22Rv1 (cell line): ENCODE results near the gene COL6A2.

ENCODE experiments used
- H3K27ac ChIP-seq: fragments of 450-650 bp; 2 replicates; pipeline ENCODE4 v1.5.1; 2017
- ZFX ChIP-seq: fragments of 450-650 bp; IDR thresholded peaks from 2 replicates; pipeline ENCODE4 v1.6.1; 2017; ENCODE audit warnings: antibody characterized with exemption, borderline replicate concordance
- TF ChIP-seq, protein P1 (sequence below): fragments of 450-650 bp; IDR thresholded peaks from 2 replicates; pipeline ENCODE4 v1.5.1; 2017; ENCODE audit warnings: mild to moderate bottlenecking

The COL6A2 gene

DNA sequence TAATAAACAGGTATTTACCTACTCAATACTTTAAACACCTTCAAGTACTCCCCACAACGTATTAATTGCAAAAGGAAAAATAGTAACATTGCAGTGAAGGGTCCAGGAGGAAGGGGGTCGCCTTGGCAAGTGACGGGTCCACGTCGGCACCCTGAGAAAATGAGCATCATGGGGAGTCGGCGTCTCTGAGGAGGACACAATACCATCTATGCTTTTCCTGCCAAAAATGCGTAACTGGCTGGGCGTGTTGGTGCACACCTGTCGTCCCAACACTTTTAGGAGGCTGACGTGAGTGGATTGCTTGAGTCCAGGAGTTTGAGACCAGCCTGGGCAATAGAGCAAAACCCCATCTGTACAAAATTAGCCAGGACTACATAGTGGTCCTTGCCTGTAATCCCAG, 50.2 kb downstream of the COL6A2 start:
- H3K27ac ChIP-seq, result no peak overlapping the region
- no peak for TF ChIP-seq ZFX
- TF ChIP-seq, protein P1, sequence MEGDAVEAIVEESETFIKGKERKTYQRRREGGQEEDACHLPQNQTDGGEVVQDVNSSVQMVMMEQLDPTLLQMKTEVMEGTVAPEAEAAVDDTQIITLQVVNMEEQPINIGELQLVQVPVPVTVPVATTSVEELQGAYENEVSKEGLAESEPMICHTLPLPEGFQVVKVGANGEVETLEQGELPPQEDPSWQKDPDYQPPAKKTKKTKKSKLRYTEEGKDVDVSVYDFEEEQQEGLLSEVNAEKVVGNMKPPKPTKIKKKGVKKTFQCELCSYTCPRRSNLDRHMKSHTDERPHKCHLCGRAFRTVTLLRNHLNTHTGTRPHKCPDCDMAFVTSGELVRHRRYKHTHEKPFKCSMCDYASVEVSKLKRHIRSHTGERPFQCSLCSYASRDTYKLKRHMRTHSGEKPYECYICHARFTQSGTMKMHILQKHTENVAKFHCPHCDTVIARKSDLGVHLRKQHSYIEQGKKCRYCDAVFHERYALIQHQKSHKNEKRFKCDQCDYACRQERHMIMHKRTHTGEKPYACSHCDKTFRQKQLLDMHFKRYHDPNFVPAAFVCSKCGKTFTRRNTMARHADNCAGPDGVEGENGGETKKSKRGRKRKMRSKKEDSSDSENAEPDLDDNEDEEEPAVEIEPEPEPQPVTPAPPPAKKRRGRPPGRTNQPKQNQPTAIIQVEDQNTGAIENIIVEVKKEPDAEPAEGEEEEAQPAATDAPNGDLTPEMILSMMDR, result no peak

DNA sequence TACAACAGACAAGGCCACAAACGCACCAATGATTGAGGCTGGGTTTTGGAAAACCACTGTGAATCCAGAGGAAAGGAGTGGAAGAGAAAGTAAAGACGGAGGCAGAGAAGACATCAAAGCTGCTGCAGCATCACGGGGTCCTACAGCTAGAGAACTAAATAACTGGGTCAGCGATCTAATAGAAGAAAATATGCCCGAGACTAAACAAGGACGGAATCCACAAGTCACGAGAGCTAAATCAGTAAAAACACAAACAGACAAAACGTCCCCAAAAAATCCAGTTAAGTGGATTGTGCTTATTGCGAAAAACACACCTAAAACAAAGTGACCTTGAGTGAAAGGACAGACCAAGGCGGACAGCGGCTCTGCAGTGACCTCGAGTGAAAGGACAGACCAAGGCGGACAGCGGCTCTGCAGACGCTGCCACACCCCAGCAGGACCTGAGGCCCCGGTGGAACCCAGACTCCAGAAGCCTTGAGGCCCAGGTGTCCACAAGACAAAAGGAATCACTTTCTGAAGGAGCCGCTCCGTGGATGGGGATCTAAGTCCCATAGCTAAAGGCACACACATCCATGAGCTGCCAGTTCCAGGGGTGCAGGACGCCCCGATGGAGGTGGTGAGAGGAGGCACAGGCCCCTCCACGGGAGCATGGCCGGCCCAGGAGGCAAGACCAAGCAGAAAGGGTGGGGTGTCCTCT, 51.4 kb downstream of the COL6A2 start:
- TF ChIP-seq ZFX, result no peak
- TF ChIP-seq, protein P1, result no peak
- no peak overlapping the region for H3K27ac ChIP-seq

DNA sequence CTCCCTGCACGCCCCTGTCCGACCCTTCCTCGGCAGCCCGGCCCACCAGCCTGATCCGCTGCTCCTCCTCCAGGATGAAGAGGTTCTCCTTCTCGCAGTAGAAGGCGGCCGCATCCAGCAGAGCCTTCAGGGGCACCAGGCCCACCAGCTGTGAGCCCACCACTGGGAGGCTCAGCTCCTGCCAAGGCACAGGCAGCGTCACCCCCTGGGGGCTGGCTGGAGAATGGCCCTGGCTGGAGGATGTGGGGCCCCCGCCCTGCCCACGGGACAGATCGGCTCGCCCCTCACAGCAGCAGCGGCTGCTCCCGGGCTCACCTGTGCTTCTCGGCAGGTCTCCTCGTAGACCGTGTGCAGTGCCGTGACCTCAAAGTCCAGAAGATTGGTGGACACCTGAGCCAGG, 52.2 kb downstream of the COL6A2 start:
- TF ChIP-seq, protein P1, result no peak
- no peak for TF ChIP-seq ZFX
- H3K27ac ChIP-seq, result no peak overlapping the region

DNA sequence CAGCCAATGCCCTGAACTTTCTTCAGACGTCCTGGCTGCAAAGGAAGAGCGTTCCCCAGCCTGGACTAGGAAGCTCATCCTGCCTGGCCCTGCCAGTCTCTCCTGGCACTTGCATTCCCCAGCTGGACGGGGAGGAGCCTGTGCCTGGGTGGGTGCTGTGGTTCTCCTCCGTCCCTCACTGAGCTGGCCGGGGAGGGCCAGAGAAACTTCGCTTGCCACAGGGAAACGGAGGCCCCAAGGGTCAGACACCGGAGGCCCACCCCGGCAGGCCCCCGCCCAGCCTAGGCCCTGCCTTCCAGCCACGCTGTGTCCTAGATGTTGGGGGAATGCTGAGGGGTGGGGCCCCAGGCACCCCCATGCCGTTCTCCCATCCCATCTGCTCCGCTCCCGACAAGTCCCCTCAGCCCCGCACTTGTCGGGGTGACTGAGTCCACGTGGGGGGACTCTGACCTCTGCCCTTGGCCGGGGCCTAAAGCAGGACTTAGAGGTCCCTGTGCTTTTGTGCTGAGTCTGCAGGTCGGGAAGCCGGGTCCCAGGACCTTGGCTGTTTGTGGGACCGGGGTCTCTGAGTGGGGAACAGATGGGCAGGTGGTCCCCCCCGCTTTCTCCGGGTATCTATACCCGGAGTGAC, 52.7 kb downstream of the COL6A2 start:
- no peak overlapping the region for H3K27ac ChIP-seq
- TF ChIP-seq, protein P1, result no peak
- TF ChIP-seq ZFX, result no peak

DNA sequence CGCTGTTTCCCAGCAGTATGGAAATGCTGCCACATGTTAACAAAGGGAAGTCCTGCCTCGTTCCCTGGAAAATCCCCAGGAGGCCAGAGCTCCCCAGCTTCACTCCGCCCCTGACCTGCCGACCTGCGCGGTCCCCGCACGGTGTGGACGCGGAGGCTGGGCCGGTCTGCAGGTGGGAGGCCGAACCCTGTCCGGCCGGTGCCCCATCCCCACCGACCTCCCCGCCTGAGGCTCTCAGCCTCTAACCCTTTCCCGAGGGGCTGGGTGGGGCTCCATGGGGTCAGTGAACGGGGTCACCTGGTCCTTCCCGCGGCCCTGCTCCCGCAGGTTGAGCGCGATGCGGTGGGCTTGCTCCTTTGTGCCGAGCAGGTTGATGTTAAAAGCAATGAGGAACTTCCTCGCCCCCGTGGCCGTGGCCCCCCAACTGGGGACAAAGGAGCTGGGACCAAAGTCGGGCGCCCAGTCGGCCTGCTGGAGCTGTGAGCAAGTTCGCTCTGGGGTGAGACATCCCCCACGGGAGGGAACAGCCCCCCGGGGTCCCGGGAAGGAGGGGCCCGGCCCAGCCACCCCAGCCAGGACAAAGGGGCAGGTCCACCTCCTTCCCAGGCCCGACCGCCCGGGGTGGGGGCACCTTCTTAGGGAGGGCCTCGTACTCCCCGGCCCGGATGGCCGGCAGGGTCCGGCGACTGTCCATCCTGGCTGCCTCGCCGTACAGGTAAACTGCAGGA, 53.5 kb downstream of the COL6A2 start:
- TF ChIP-seq, protein P1, result no peak
- TF ChIP-seq ZFX, result no peak
- H3K27ac ChIP-seq, result no peak overlapping the region

DNA sequence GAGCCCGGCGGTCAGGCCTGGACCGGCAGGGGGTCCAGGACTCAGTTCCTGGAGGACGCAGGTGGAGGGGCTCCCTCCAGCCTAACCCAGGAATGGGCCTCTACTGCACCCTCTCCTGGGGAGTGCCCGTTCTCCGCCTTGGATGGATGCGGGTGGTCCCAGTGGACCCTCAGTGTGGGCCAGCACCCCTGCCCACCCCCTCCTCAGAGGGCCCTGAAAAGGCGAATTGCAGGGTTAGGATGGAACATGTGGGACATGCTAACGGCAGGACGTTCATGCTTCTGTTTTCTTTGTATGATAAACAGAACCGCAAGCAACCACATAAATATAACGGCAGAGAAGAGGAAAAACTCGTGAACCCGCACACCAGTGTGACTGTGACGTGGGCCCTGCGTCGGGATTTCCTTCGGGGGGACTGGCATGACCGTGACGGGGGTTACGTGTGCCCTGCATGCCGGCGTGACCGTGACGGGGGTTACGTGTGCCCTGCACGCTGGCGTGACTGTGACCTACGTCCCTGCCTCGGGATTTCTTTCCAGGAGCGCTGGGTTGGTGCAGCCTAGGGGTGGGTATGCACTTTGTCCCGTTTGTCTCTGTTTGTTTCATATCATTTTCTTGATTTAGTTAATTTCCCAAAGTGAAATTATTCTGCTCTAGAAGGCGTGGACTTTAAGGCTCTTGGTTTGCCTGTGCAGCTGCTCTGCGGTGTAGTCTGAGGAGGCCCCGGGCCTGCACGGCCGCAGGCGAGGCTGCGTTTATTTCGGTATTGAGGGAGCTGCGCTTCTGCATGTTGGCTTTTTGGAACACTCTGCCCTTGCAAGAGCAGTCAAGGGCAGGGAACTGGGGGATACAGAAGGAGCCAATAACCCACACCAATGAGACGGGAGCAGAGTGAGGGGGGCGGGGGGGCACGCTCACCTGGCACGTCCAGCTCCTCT, 54.3 kb downstream of the COL6A2 start:
- no peak overlapping the region for H3K27ac ChIP-seq
- no peak for TF ChIP-seq ZFX
- TF ChIP-seq, protein P1, result no peak
